GM10248 (cell line): Measurements from ENCODE around the gene GAS7.
A peak's percentile ranks its signal among the peaks of the same experiment; 100 is the strongest.

Experiments
- CTCF ChIA-PET: fragments of 300-600 bp; sonication (Branson Sonifier 250); formaldehyde crosslinking; extraction: SDS; loops from one replicate; lab custom pipeline; 2021; ENCODE audit warnings: antibody characterized with exemption; lab: Yijun Ruan, JAX
- POLR2A ChIA-PET: fragments of 350-650 bp; sonication (Branson Sonifier 250); formaldehyde crosslinking; extraction: SDS; loops from one replicate; lab custom pipeline; 2020; ENCODE audit warnings: antibody characterized with exemption; lab: Yijun Ruan, JAX
- DNase-seq: peaks from one replicate; pipeline ENCODE4 v3.0.0; 2012; ENCODE audit errors: extremely low spot score
- CTCF ChIP-seq: IDR thresholded peaks from 2 replicates; pipeline ENCODE4 v1.5.1; 2012; ENCODE audit warnings: mild to moderate bottlenecking, low read depth; ENCODE audit errors: extremely low read depth, missing control alignments, control extremely low read depth

Gene GAS7

GRCh38 chr17:9911089-9911488 is 287.3 kb downstream of the GAS7 start:
- no peak for DNase-seq
- ChIA-PET POLR2A (no interaction called here), CTCF (no interaction called here)
- no peak for TF ChIP-seq CTCF

GRCh38 chr17:9908649-9909042 is 289.8 kb downstream of the GAS7 start:
- CTCF ChIA-PET = interaction anchor here (1.0 to 1.4 kb wide), 4 partner anchors 9 to 709 kb away, joined by 3 to 5 read pairs (median 4); no protein-coding TSS in a partner anchor
- POLR2A ChIA-PET = no interaction called here
- DNase-seq = no peak
- no peak for TF ChIP-seq CTCF

GRCh38 chr17:9907883-9908648 is 290.3 kb downstream of the GAS7 start:
- POLR2A ChIA-PET = no interaction called here
- no peak for TF ChIP-seq CTCF
- CTCF ChIA-PET = interaction anchor here (1.0 to 1.4 kb wide), 4 partner anchors 9 to 709 kb away, joined by 3 to 5 read pairs (median 4); no protein-coding TSS in a partner anchor
- DNase-seq = no peak

GRCh38 chr17:9907131-9907530 is 291.3 kb downstream of the GAS7 start:
- TF ChIP-seq CTCF = no peak
- POLR2A ChIA-PET = no interaction called here
- DNase-seq = no peak
- CTCF ChIA-PET = interaction anchor here (0.7 kb wide), 1 partner anchor 17 kb away, joined by 3 read pairs; no protein-coding TSS in a partner anchor

GRCh38 chr17:9906616-9907015 is 291.8 kb downstream of the GAS7 start:
- no peak for TF ChIP-seq CTCF
- ChIA-PET CTCF (interaction anchor here (0.7 kb wide), 1 partner anchor 17 kb away, joined by 3 read pairs; no protein-coding TSS in a partner anchor), POLR2A (no interaction called here)
- DNase-seq = no peak

- CTCF ChIA-PET = interaction anchor here (1.1 kb wide), 2 partner anchors 19 to 23 kb away, joined by 3 read pairs; no protein-coding TSS in a partner anchor
- POLR2A ChIA-PET = no interaction called here
- peak; percentile 55 for TF ChIP-seq CTCF
- DNase-seq = peak; percentile 76
These were observed 292.5 kb downstream of the GAS7 start for GRCh38 chr17:9905902-9906301.
